SHP77 (cell line): Measurements from ENCODE around the gene LBR.
"Not testable (repeated sequence)": the region's sequence is repeated elsewhere in the genome, so short reads cannot be mapped to it uniquely, and the experiment has no call there.

Experiments used
- DNase-seq, 2 experiments: peaks; one replicate each; lab custom pipeline; 2025; lab: John Stamatoyannopoulos, UW

The LBR gene

DNA sequence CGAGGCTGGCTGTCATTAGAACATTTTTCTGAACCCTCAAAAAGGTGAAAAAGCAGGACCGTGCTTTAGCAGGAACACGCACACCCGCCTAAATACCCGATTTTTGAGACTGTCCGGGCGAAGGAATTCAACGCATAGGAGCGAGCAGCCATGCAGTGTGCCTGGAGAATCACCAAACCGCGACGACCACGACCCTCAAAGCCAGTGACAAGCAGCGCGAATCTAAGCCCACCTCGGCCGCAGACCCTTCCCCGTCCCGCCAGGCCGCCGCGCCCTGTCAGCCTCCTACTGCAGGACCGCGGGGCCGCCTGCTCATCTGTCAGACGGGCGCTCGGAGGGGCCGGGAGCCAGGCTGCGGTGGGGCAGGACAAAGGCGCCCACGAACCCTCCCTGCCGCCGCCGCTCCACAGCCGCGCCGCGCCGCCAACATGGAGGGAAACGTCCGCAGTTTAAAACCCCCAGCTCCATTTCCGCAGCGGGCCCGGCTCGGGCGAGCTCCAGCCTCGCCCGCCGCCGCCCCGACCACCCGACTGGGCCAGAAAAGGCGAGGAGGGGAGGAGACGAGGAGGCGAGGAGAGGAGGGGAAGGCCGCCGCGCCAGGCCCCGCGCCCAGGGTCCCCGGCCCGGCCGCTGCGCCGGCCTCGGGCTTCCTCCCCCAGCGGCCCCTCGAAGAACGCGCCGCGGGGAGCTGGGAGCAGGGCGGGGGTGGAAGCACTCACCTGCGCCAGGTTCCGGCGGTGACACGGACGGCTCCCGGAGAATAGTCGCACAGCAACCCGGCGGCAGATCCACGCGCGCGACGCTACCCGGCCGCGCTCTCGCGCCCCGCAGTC lies at the start of gene LBR:
LBR (minus strand) TSS at position 804 of the 833 bp plus-strand sequence. CDS start 3,963 bp downstream, outside the sequence.
- DNase-seq, result peak in 1 of 2 experiments; percentile 28

DNA sequence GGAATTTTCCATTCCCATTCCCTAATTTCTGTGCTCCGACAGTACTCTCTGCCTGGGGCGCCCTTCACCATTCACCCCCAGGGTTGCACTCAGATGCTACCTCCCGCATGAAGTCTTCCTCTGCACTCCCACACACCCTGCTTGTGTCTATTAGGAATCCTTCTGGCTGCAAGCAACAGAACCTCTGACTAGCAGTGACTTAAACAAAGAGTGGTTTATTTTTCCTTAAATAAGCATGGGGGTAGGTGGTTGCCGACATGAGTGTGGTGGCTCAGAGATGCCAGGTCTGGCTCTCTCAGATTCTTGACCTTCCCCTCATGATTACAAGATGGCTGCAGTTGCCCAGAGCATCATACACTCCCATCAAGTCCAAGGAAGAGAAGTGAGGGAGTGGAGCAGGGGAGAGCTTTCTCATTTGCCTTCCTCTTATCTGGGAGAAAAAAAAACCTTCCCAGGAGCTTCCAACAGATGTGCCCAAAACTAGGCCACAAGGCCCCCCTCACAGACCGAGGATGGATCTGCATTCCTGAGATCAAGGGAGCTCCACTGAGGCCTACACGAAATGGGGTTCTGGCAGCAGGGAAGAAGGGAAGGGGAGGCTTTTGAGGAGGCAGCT lies 49.6 kb upstream of the LBR start:
- no peak for DNase-seq

GRCh38 chr1:225476538-225476988 lies 48.7 kb upstream of the LBR start:
- no peak for DNase-seq

DNA sequence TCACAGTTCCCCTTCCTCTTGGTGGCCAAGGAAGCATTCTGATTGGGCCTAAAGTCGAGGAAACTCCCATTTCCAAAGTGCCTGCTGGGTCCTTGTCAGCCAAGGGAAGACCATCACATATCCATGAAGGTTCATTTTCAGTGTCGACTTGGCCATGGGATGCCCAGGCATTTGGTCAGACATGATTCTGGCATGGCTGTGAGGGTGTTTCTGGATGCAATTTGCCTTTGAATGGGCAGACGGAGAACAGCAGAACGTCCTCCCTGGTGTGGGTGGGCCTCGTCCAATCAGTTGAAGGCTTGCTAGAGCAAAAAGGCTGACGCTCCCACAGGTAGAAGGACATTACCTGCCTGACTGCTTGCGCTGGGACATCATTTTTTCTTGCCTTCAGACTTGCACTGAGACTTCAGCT lies 48.3 kb upstream of the LBR start:
- no peak for DNase-seq

GRCh38 chr1:225474986-225475820 lies 47.4 kb upstream of the LBR start:
- DNase-seq, result peak; percentile 43 to 53

DNA sequence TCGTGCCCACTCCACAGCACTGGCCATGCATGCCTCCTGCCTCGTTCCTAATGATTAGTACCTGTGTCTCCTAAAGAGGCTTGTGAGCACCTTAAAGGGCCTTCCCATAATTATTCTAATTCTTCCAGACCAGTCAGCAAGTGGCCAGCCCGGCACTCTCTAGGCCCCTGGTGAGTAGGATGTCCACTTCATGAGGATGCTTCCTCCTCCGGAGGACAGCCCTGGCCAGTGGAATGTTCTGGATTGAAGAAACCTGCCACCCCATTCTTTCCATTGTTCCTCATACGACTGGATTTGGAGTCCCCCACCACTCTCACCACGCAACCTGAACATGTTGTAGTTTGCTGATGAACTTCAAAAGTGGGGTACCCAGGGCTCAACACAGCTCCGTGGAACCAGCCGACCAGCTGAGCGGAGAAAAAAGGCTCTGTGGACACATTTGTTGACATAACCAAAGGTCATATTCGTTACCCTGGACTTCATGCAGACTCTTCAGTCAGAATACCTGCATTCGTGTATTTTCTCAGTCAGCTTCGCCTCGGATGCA lies 46.7 kb upstream of the LBR start:
- no peak for DNase-seq

DNA sequence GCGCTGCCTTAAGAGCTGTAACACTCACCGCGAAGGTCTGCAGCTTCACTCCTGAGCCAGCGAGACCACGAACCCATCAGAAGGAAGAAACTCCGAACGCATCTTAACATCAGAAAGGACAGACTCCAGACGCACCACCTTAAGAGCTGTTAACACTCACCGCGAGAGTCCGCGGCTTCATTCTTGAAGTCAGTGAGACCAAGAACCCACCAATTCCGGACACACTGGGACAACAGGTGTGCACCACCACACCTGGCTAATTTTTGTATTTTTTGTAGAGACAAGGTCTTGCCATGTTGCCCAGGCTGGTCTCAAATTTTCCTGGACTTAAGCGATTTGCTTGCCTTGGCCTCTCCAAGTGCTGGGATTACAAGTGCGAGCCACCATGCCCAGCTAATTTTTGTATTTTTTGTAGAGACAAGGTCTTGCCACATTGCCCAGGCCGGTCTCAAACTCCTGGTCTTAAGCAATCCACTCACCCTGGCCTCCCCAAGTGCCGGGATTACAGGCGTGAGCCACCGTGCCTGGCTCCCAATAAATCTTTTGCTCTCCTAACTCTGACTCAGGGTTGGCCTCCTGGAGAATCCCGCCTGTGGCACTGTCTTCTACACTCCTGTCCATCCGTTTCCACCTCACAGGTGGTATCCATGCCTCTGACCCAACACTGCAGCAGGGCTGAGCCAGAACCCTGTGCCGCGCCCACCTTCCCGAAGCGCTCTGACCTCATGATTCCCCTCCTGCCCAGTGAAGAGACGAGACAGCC lies 46.0 kb upstream of the LBR start:
- DNase-seq, result not testable (repeated sequence)

DNA sequence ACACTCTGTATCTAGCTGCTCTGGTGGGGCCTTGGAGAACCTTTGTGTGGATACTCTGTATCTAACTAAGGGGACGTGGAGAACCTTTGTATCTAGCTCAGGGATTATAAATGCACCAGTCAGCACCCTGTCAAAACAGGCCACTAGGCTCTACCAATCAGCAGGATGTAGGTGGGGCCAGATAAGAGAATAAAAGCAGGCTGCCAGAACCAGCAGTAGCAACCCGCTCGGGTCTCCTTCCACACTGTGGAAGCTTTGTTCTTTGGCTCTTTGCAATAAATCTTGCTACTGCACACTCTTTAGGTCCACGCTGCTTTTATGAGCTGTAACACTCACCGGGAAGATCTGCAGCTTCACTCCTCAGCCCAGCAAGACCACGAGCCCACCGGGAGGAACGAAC lies 45.4 kb upstream of the LBR start:
- DNase-seq, result peak in 1 of 2 experiments; percentile 21

GRCh38 chr1:225471453-225472301 lies 43.8 kb upstream of the LBR start:
- no peak for DNase-seq

- DNase-seq, result no peak
Measured at GRCh38 chr1:225471109-225471452, 43.2 kb upstream of the LBR start.

DNA sequence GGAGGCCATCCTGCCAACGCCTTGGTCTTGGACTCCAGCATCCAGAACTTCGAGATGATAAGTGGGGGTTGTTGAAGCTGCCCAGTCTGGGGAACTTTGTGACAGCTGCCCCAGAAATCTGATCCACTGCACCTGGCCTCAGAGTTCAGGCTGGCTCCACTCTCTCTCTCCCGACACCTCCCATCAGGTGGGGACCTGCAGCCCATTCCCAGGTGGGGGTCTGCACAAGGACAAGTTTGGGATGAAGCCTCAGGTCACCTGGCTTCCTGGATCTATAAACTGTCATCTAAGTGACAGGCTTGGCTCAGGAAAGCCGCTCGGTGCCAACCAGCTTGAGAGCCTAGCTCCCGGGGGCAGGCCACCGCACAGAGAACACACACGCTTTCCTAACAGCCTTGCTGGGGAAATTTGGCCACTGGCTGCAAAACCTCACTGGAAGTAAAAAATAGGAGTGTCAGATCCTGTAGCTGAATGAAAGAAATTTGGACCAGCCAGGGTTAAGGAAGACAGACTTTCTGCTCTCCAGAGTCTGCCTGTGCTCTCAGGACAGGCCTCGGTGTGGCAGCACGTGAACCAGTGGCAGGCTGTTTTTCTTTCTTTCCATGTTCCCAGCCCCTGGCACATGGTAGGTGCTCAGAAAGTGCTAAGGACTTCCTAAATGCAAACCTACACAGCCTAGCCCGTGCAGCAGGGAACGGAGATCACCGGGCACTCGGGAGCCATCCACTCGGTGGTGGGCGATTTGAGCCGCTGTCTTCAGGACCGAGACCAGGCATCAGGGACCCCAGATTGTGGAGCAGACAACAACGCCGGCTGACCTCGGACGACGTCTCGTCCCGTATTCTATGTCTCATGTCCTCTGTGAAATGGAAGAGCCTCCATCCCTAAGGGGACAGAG lies 42.6 kb upstream of the LBR start:
- no peak for DNase-seq

DNA sequence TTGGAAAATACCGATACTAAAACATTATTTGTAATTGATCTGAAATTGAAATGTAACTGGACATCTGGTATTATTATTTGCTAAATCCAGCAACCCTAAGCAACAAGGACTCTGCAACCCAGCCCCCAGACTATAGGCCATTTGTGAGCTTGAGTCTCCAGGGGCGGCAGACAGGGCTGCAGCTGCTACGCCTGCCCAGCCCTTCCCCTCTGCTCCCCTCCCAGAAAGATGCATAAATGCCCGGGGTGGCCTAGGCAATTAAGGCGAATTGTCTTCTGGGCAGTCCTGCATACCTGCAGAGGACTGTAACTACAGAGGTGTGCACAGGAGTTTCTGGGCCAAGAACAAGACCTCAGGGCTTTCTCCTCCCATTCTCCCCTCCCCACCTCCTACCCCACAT lies 41.2 kb upstream of the LBR start:
- DNase-seq, result no peak

GRCh38 chr1:225468270-225469020 lies 40.6 kb upstream of the LBR start:
- no peak for DNase-seq

DNA sequence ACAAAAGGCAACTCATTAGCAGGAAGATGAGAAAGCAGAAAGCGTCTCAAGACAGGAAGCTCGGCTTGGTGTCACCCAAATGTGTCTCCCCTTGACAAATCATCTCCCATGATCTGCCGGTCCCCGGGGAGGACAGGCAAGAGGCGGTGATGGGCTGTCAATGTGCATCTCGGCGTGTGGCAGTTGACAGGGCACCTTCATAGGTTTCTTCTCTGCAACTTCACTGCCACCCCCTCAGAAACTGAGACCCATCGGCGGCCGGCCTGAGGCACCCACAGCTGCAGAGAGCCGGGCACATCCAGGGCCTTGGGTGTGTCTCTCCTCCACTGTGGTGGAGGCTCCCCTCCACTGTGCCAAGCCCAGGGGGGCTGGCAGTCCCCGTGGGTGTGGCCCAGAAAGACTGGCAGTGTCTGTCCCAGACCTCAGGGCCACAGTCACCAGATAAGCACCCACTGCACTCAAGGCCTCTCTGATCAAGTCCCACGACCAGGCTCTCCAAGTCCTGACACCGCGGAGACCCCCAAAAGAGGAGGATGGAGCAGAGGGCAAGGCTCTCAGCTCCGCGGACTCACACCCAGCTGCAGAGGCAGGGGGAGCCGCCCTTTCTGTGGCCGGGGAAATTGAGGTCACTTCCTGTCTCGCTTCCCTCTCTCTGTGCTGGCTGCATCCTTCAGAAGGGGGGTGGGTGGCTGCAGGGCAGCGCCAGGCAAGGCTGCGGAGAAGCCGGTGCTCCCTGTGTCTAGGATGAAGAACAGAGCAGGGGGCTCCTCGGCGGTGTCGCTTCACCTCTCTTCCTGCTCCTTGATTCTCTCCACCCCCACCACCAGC lies 39.6 kb upstream of the LBR start:
- DNase-seq, result peak; percentile 76 to 82

- no peak for DNase-seq
Measured at GRCh38 chr1:225466848-225467192, 39.0 kb upstream of the LBR start.

- no peak for DNase-seq
Measured at GRCh38 chr1:225465793-225466517, 38.1 kb upstream of the LBR start.
